SHP77 treated with DMSO at 0.1 percent for 48 hours (cell line): ENCODE results near the gene HPRT1.
"Not testable (repeated sequence)": the region's sequence is repeated elsewhere in the genome, so short reads cannot be mapped to it uniquely, and the experiment has no call there.

Experiments
- DNase-seq: peaks from one replicate; lab custom pipeline; 2025; lab: John Stamatoyannopoulos, UW

HPRT1 gene

GRCh38 chrX:134460005-134460861 lies at the start of gene HPRT1:
Gene HPRT1, plus strand, starts transcription at chrX:134460165. Its CDS starts 147 bp downstream, at chrX:134460312.
- peak; percentile 11 for DNase-seq

GRCh38 chrX:134416087-134416486 lies 43.9 kb upstream of the HPRT1 start:
- no peak for DNase-seq

- DNase-seq, result no peak
Observed at GRCh38 chrX:134418317-134419113, 41.5 kb upstream of the HPRT1 start.

DNA sequence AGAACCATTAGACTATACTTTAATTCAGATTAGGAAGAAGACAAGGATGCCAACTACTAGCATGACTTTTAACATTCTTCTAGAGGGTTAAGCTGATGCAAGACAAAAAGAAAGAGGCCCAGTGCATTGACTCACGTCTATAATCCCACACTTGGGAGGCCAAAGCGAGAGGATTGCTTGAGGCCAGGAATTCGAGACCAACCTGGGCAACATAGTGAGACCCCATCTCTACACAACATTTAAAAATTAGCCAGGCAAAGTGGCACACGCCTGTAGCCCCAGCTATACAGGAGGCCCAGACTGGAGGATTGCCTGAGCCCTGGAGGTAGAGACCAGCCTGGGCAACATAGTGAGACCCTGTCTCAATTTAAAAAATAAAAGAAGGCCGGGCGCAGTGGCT lies 40.2 kb upstream of the HPRT1 start:
- no peak for DNase-seq

GRCh38 chrX:134423606-134424005 lies 36.4 kb upstream of the HPRT1 start:
- no peak for DNase-seq

GRCh38 chrX:134426281-134426680 lies 33.7 kb upstream of the HPRT1 start:
- DNase-seq, result no peak

DNA sequence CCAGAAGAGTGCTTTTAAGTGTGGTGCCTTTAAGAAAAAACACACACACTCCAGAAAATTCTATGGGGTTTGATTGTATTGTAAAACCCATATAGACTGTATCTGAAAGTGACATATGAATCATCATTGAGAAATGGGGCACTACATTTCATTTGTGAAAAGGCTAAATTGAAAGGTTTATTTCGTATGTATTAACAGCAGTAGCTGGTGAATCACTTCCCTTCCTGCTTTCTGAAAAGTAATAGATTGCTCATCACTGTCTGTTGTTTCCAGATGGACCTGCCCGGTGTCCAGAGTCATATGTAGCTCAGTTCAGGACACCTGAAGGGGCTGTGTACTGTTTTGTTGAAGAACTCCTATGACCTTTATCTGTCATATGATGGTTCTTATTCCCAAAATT lies 28.1 kb upstream of the HPRT1 start:
- no peak for DNase-seq

GRCh38 chrX:134435894-134436293 lies 24.1 kb upstream of the HPRT1 start:
- DNase-seq, result no peak

DNA sequence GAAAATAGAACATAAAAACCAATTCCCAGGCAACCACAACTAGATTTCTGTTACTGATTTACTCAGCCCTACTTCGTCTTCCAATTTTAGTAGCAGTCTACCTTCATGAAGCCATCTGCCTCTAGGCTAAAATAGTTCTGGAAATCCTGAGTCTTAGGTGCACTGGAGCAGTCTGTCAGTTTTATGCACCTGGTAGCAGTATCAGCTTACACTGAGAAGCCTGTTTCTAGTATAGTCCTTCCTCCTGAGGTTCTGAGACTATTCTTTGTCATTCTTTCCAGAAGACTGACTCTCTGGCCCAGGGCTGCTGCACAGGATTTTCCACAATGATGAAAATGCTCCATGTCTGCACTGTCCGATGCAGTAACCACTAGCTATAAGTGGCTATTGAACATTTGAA lies 16.9 kb upstream of the HPRT1 start:
- DNase-seq, result no peak

DNA sequence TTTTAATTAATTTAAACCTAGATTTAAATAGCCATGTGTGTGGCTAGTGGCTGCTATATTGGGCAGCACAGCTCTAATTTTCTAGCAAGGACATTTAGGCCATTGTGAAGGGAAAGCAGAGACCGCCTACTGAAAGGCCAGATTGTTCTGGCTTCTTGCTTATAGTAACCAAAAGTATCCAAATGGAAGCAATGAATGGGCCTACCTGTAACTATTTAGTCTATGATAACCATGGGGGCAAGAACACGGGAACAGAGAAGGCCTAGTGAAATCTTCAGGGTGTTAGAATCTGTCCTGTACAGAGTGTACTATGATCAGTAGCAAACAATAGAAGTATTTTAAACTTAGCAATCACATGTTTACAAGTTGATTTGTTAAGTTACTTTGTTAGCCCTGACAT lies 16.5 kb upstream of the HPRT1 start:
- DNase-seq, result no peak

GRCh38 chrX:134444681-134445080 lies 15.3 kb upstream of the HPRT1 start:
- no peak for DNase-seq

- no peak for DNase-seq
Observed at GRCh38 chrX:134452596-134452995, 7.4 kb upstream of the HPRT1 start.

DNA sequence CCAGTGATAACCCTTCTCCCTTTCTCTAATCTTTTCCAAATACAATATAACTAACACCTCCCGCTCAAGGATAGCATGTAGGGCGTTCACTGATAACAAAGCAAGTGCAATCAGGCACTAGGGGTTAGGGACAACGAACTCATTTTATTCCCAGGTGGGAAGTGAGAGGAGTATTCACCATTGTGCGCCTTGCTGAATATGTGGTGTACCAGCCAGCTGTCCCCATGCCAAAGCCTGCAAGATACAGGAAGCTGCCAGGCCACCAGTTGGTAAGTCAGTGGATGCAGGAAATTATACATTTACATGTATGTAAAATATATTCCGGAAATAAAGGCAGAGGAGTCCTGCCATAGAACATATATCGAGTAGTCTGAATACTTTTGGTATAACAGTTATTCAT lies 6.3 kb upstream of the HPRT1 start:
- DNase-seq, result no peak

GRCh38 chrX:134454506-134454905 lies 5.5 kb upstream of the HPRT1 start:
- DNase-seq, result no peak

DNA sequence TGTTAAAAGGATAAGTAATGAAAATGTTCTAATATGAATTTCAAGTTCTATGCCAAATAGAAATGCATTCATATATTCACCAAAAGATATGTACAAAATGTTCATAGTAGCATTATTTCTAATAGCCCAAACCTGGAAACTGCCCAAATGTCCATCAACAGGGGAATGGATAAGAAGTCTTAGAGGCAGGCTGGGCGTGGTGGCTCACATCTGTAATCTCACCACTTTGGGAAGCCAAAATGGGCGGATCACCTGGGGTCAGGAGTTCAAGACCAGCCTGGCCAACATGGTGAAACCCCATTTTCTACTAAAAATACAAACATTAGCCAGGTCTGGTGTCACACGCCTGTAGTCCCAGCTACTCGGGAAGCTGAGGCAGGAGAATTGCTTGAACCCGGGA lies 2.3 kb upstream of the HPRT1 start:
- no peak for DNase-seq

GRCh38 chrX:134459683-134460004 lies 321 bp upstream of the HPRT1 start:
- DNase-seq, result no peak

DNA sequence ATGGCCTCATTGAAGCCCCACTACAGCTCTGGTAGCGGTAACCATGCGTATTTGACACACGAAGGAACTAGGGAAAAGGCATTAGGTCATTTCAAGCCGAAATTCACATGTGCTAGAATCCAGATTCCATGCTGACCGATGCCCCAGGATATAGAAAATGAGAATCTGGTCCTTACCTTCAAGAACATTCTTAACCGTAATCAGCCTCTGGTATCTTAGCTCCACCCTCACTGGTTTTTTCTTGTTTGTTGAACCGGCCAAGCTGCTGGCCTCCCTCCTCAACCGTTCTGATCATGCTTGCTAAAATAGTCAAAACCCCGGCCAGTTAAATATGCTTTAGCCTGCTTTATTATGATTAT lies 876 bp downstream of the HPRT1 start:
- no peak for DNase-seq

DNA sequence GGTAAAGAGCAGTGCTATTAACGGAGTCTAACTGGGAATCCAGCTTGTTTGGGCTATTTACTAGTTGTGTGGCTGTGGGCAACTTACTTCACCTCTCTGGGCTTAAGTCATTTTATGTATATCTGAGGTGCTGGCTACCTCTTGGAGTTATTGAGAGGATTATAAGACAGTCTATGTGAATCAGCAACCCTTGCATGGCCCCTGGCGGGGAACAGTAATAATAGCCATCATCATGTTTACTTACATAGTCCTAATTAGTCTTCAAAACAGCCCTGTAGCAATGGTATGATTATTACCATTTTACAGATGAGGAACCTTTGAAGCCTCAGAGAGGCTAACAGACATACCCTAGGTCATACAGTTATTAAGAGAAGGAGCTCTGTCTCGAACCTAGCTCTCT lies 1.5 kb downstream of the HPRT1 start:
- no peak for DNase-seq

GRCh38 chrX:134462927-134463326 lies 3.0 kb downstream of the HPRT1 start:
- DNase-seq, result no peak

DNA sequence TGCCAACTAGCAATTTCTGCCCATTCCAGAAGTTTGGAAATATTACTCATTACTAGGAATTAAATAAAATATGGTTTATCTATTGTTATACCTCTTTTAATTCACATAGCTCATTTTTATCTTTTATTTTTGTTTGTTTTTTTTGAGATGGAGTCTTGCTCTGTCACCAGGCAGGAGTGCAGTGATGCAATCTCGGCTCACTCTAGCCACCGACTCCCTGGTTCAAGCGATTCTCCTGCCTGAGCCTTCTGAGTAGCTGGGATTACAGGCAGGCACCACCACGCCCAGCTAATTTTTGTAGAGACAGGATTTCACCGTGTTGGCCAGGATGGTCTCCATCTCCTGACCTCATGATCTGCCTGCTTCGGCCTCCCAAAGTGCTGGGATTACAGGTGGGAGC lies 4.5 kb downstream of the HPRT1 start:
- not testable (repeated sequence) for DNase-seq

DNA sequence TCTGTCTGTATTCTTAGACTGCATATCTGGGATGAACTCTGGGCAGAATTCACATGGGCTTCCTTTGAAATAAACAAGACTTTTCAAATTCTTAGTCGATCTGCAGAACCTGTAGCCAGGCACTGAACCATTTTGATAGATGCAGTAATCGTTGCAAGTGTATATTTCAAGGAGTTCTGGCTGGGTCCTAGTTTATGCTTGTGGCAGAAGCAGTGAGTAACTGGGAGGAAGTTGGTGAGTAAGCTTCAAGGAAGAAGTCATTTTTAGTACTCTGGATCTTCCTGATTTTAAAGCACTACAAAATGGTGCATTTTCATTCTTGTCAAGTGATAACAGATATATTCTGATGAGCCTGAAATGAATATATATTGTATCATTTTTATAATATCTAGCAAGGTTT lies 9.5 kb downstream of the HPRT1 start:
- no peak for DNase-seq

DNA sequence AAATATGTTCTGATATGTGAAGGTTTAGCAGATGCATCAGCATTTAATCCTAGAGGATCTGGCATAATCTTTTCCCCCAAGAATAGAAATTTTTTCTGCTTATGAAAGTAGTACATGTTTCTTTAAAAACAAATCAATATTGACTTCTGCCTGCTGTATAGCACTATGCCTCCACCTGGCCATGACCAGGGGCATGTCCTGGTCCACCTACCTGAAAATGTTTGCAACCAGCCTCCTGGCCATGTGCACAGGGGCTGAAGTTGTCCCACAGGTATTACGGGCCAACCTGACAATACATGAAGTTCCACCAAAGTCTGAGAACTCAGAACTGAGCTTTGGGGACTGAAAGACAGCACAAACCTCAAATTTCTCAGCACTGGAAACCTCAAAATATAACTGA lies 10.0 kb downstream of the HPRT1 start:
- no peak for DNase-seq

GRCh38 chrX:134472041-134472440 lies 12.1 kb downstream of the HPRT1 start:
- DNase-seq, result no peak

DNA sequence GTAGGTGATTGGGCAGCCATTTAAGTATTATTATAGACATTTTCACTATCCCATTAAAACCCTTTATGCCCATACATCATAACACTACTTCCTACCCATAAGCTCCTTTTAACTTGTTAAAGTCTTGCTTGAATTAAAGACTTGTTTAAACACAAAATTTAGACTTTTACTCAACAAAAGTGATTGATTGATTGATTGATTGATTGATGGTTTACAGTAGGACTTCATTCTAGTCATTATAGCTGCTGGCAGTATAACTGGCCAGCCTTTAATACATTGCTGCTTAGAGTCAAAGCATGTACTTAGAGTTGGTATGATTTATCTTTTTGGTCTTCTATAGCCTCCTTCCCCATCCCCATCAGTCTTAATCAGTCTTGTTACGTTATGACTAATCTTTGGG lies 16.3 kb downstream of the HPRT1 start:
- no peak for DNase-seq
